Activated CD4-positive, alpha-beta T cell treated with anti-CD3 and anti-CD28 coated beads, Interleukin-2, amount 50 U/mL, for 48 hours (primary cell): ENCODE measurements around the gene RRAD.

Source experiments
- DNase-seq, 2 experiments: peaks; one replicate each; pipeline ENCODE4 v3.0.0-alpha.2; 2020

The RRAD gene

GRCh38 chr16:66933776-66934137 is 8.4 kb upstream of the RRAD start:
- peak; percentile 58 to 63 for DNase-seq

- no peak for DNase-seq
Observed at GRCh38 chr16:66932076-66932475, 6.7 kb upstream of the RRAD start.

- DNase-seq: no peak
Observed at GRCh38 chr16:66931665-66932064, 6.3 kb upstream of the RRAD start.

- DNase-seq: no peak
Observed at GRCh38 chr16:66930189-66930588, 4.9 kb upstream of the RRAD start.

GRCh38 chr16:66928702-66929388 is 3.5 kb upstream of the RRAD start:
- DNase-seq: peak; percentile 52 to 64

- DNase-seq: no peak
Observed at GRCh38 chr16:66927918-66928649, 2.7 kb upstream of the RRAD start.

- DNase-seq: no peak
Observed at GRCh38 chr16:66926961-66927436, 1.7 kb upstream of the RRAD start.

GRCh38 chr16:66926171-66926947 is 1.0 kb upstream of the RRAD start:
- DNase-seq: no peak

GRCh38 chr16:66924527-66925321 is 611 bp downstream of the RRAD start:
- DNase-seq: peak; percentile 47 to 53

GRCh38 chr16:66923866-66924265 is 1.5 kb downstream of the RRAD start:
- DNase-seq: no peak

- DNase-seq: no peak
Observed at GRCh38 chr16:66923247-66923731, 2.0 kb downstream of the RRAD start.

- no peak for DNase-seq
Observed at GRCh38 chr16:66921729-66922450, 3.4 kb downstream of the RRAD start.

- DNase-seq: no peak
Observed at GRCh38 chr16:66920924-66921680, 4.2 kb downstream of the RRAD start.

GRCh38 chr16:66920299-66920590 is 5.1 kb downstream of the RRAD start:
- no peak for DNase-seq

- DNase-seq: no peak
Observed at GRCh38 chr16:66919569-66920298, 5.6 kb downstream of the RRAD start.

GRCh38 chr16:66918803-66919568 is 6.3 kb downstream of the RRAD start, which contains the start of gene CDH16:
CDH16 (minus strand) TSS chr16:66918885; CDS start chr16:66918065, 820 bp downstream.
- no peak for DNase-seq

- DNase-seq: no peak
Observed at GRCh38 chr16:66918355-66918754, 7.0 kb downstream of the RRAD start.

GRCh38 chr16:66917741-66918140 is 7.6 kb downstream of the RRAD start:
- DNase-seq: no peak

- DNase-seq: no peak
Observed at GRCh38 chr16:66916518-66916917, 8.8 kb downstream of the RRAD start.

GRCh38 chr16:66915041-66915440 is 10.3 kb downstream of the RRAD start:
- no peak for DNase-seq
